GM12878 (cell line): ENCODE data around the gene IRF2. TPM values are rescaled to one million over a fixed set of nuclear protein-coding genes. Genes with fewer than 3 reads are reported as not detected.

ENCODE experiments used
- BMI1 ChIP-seq: fragments of 450-650 bp; IDR thresholded peaks from 2 replicates; pipeline ENCODE4 v1.6.1; 2016; ENCODE audit warnings: mild to moderate bottlenecking, moderate library complexity, borderline replicate concordance
- IKZF2 ChIP-seq, 2 experiments: fragments of 450-650 bp; IDR thresholded peaks; 2 replicates each; pipeline ENCODE4 v1.6.1; 2017; ENCODE audit warnings: mild to moderate bottlenecking in 2 of 2, moderate library complexity in 2 of 2
- ZBED1 ChIP-seq: IDR thresholded peaks from 2 replicates; pipeline ENCODE4 v1.6.1; 2016; ENCODE audit warnings: borderline replicate concordance
- ZSCAN29 ChIP-seq: fragments of 450-650 bp; IDR thresholded peaks from 2 replicates; pipeline ENCODE4 v1.6.1; 2017; ENCODE audit warnings: mild to moderate bottlenecking, moderate library complexity
- polyA plus RNA-seq, 11 experiments: library from polyadenylated mRNA; depleted of rRNA in 4 of 11; unstranded in 6 of 11; stranded (reverse) in 5 of 11; fragments of >200 nt; fragmentation: Nextera tagmentation in 4 of 11; fragmentation: Illumina TruSeq in 1 of 11; extraction: Ambion mirVana in 4 of 11; extraction: Trizol in 1 of 11; gene quantifications; 1 replicate in 1 of 11; 2 replicates in 10 of 11; pipeline versions ENCODE4 v1.2.1 to v1.2.3, GENCODE V29; 2011 to 2016; ENCODE audit warnings: inconsistent platforms in 2 of 11, missing spikeins in 2 of 11, low read depth in 1 of 11
- total RNA-seq, 4 experiments: library from RNA; depleted of rRNA in 3 of 4; stranded (reverse); fragments of >200 nt in 3 of 4; fragmentation: Illumina TruSeq in 1 of 4; extraction: Trizol in 1 of 4; gene quantifications; 2 replicates each; pipeline versions ENCODE4 v1.2.1 to v1.2.3, GENCODE V29; 2013 to 2021
- TF ChIP-seq, protein P1 (sequence below): fragments of 450-650 bp; IDR thresholded peaks from 2 replicates; pipeline ENCODE4 v1.6.1; 2017; ENCODE audit warnings: mild to moderate bottlenecking, moderate library complexity
- TF ChIP-seq, protein P2 (sequence below): fragments of 450-650 bp; IDR thresholded peaks from 2 replicates; pipeline ENCODE4 v1.6.1; 2018; ENCODE audit warnings: mild to moderate bottlenecking, low read depth, moderate library complexity; ENCODE audit not compliant: partially characterized antibody
- TF ChIP-seq, protein P3 (sequence below): fragments of 450-650 bp; formaldehyde crosslinking; IDR thresholded peaks from 2 replicates; pipeline ENCODE4 v1.4.0; 2022; ENCODE audit warnings: mild to moderate bottlenecking, moderate library complexity
- TF ChIP-seq, protein P4 (sequence below): fragments of 450-650 bp; IDR thresholded peaks from 2 replicates; pipeline ENCODE4 v1.6.1; 2017; ENCODE audit warnings: mild to moderate bottlenecking, moderate library complexity
- TF ChIP-seq, protein P5 (sequence below): fragments of 450-650 bp; IDR thresholded peaks from 2 replicates; pipeline ENCODE4 v1.6.1; 2016; ENCODE audit warnings: mild to moderate bottlenecking
- TF ChIP-seq, protein P6 (sequence below): fragments of 150-350 bp; IDR thresholded peaks from 2 replicates; pipeline ENCODE4 v1.6.1; 2014; ENCODE audit warnings: mild to moderate bottlenecking, low read depth, low read length

The IRF2 gene
- total and polyA plus RNA-seq, 10 of the 15 experiments (the other 5 are each of a cell fraction or from before 2014, with no cell fraction given) = 45.1 to 99.3 (median 58.9) TPM

DNA sequence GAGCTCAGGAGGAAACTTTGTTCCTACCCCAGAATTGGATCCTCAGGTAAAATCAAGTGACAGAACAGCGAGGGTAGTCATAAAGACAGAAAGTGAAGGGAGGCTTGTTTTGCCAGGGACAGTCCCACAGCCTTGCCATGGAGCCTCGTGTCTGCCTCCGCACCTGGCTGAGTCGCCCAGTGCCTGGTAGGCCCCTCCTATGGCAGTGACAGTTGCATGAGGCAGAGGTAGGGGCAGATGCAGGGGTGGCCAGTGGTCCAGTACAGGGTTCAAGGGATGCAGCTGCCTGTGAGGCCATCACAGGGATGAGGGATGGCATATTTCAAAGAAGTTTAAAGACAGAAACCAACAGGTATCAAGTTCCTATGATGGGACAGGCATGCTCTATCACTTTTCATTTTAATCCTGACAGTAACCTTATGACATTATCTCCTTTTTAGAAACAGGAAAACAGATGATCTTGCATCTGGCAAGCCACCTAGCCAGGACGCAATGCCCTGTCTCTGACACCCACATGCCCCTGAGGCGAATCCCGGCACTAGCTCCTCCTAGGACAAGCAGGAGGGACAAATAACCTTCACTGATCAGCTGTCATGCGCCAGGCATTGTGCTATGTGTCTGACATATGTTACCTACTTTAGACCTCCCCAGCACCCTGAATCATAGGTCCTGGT is 129.3 kb downstream of the IRF2 start (continued):
- TF ChIP-seq, protein P1, sequence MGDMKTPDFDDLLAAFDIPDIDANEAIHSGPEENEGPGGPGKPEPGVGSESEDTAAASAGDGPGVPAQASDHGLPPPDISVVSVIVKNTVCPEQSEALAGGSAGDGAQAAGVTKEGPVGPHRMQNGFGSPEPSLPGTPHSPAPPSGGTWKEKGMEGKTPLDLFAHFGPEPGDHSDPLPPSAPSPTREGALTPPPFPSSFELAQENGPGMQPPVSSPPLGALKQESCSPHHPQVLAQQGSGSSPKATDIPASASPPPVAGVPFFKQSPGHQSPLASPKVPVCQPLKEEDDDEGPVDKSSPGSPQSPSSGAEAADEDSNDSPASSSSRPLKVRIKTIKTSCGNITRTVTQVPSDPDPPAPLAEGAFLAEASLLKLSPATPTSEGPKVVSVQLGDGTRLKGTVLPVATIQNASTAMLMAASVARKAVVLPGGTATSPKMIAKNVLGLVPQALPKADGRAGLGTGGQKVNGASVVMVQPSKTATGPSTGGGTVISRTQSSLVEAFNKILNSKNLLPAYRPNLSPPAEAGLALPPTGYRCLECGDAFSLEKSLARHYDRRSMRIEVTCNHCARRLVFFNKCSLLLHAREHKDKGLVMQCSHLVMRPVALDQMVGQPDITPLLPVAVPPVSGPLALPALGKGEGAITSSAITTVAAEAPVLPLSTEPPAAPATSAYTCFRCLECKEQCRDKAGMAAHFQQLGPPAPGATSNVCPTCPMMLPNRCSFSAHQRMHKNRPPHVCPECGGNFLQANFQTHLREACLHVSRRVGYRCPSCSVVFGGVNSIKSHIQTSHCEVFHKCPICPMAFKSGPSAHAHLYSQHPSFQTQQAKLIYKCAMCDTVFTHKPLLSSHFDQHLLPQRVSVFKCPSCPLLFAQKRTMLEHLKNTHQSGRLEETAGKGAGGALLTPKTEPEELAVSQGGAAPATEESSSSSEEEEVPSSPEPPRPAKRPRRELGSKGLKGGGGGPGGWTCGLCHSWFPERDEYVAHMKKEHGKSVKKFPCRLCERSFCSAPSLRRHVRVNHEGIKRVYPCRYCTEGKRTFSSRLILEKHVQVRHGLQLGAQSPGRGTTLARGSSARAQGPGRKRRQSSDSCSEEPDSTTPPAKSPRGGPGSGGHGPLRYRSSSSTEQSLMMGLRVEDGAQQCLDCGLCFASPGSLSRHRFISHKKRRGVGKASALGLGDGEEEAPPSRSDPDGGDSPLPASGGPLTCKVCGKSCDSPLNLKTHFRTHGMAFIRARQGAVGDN = peak; percentile 87
- TF ChIP-seq BMI1 (no peak), IKZF2 (IDR thresholded peaks at IDR 0.05) (peak in 1 of 2 experiments; percentile 30; a peak in 1 of 4 replicates), ZSCAN29 (no peak), ZBED1 (no peak)
- TF ChIP-seq, protein P2, sequence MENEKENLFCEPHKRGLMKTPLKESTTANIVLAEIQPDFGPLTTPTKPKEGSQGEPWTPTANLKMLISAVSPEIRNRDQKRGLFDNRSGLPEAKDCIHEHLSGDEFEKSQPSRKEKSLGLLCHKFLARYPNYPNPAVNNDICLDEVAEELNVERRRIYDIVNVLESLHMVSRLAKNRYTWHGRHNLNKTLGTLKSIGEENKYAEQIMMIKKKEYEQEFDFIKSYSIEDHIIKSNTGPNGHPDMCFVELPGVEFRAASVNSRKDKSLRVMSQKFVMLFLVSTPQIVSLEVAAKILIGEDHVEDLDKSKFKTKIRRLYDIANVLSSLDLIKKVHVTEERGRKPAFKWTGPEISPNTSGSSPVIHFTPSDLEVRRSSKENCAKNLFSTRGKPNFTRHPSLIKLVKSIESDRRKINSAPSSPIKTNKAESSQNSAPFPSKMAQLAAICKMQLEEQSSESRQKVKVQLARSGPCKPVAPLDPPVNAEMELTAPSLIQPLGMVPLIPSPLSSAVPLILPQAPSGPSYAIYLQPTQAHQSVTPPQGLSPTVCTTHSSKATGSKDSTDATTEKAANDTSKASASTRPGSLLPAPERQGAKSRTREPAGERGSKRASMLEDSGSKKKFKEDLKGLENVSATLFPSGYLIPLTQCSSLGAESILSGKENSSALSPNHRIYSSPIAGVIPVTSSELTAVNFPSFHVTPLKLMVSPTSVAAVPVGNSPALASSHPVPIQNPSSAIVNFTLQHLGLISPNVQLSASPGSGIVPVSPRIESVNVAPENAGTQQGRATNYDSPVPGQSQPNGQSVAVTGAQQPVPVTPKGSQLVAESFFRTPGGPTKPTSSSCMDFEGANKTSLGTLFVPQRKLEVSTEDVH = no peak
- TF ChIP-seq, protein P3, sequence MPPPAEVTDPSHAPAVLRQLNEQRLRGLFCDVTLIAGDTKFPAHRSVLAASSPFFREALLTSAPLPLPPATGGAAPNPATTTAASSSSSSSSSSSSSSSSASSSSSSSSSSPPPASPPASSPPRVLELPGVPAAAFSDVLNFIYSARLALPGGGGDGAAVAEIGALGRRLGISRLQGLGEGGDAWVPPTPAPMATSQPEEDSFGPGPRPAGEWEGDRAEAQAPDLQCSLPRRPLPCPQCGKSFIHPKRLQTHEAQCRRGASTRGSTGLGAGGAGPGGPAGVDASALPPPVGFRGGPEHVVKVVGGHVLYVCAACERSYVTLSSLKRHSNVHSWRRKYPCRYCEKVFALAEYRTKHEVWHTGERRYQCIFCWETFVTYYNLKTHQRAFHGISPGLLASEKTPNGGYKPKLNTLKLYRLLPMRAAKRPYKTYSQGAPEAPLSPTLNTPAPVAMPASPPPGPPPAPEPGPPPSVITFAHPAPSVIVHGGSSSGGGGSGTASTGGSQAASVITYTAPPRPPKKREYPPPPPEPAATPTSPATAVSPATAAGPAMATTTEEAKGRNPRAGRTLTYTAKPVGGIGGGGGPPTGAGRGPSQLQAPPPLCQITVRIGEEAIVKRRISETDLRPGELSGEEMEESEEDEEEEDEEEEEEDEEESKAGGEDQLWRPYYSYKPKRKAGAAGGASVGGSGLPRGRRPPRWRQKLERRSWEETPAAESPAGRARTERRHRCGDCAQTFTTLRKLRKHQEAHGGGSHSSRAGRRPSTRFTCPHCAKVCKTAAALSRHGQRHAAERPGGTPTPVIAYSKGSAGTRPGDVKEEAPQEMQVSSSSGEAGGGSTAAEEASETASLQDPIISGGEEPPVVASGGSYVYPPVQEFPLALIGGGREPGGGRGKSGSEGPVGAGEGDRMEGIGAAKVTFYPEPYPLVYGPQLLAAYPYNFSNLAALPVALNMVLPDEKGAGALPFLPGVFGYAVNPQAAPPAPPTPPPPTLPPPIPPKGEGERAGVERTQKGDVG (CRISPR knock-in tag) = no peak
- TF ChIP-seq, protein P4, sequence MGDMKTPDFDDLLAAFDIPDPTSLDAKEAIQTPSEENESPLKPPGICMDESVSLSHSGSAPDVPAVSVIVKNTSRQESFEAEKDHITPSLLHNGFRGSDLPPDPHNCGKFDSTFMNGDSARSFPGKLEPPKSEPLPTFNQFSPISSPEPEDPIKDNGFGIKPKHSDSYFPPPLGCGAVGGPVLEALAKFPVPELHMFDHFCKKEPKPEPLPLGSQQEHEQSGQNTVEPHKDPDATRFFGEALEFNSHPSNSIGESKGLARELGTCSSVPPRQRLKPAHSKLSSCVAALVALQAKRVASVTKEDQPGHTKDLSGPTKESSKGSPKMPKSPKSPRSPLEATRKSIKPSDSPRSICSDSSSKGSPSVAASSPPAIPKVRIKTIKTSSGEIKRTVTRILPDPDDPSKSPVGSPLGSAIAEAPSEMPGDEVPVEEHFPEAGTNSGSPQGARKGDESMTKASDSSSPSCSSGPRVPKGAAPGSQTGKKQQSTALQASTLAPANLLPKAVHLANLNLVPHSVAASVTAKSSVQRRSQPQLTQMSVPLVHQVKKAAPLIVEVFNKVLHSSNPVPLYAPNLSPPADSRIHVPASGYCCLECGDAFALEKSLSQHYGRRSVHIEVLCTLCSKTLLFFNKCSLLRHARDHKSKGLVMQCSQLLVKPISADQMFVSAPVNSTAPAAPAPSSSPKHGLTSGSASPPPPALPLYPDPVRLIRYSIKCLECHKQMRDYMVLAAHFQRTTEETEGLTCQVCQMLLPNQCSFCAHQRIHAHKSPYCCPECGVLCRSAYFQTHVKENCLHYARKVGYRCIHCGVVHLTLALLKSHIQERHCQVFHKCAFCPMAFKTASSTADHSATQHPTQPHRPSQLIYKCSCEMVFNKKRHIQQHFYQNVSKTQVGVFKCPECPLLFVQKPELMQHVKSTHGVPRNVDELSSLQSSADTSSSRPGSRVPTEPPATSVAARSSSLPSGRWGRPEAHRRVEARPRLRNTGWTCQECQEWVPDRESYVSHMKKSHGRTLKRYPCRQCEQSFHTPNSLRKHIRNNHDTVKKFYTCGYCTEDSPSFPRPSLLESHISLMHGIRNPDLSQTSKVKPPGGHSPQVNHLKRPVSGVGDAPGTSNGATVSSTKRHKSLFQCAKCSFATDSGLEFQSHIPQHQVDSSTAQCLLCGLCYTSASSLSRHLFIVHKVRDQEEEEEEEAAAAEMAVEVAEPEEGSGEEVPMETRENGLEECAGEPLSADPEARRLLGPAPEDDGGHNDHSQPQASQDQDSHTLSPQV = peak; percentile 68; the same call in 1 of the 2 replicates
- TF ChIP-seq, protein P5, sequence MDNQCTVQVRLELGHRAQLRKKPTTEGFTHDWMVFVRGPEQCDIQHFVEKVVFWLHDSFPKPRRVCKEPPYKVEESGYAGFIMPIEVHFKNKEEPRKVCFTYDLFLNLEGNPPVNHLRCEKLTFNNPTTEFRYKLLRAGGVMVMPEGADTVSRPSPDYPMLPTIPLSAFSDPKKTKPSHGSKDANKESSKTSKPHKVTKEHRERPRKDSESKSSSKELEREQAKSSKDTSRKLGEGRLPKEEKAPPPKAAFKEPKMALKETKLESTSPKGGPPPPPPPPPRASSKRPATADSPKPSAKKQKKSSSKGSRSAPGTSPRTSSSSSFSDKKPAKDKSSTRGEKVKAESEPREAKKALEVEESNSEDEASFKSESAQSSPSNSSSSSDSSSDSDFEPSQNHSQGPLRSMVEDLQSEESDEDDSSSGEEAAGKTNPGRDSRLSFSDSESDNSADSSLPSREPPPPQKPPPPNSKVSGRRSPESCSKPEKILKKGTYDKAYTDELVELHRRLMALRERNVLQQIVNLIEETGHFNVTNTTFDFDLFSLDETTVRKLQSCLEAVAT = peak; percentile 48; the same call in 1 of the 2 replicates
- TF ChIP-seq, protein P6, sequence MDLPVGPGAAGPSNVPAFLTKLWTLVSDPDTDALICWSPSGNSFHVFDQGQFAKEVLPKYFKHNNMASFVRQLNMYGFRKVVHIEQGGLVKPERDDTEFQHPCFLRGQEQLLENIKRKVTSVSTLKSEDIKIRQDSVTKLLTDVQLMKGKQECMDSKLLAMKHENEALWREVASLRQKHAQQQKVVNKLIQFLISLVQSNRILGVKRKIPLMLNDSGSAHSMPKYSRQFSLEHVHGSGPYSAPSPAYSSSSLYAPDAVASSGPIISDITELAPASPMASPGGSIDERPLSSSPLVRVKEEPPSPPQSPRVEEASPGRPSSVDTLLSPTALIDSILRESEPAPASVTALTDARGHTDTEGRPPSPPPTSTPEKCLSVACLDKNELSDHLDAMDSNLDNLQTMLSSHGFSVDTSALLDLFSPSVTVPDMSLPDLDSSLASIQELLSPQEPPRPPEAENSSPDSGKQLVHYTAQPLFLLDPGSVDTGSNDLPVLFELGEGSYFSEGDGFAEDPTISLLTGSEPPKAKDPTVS = no peak
